ENCODE results near the gene PMP22. TPM values are rescaled to one million over a fixed set of nuclear protein-coding genes. Genes with fewer than 3 reads are reported as not detected.

The PMP22 gene
- total and polyA plus RNA-seq, 2 of the 13 experiments (the other 11 are each of a cell fraction or from before 2014, with no cell fraction given) = 5.7 to 6.2 TPM

GRCh38 chr17:15269780-15270089 lies 4.6 kb upstream of the PMP22 start:
- Histone ChIP-seq H3K4me1 (ENCODE audit: insufficient read depth, low read length) (no peaks in the 10 kb centered on the region; the same call in 1 of the 2 replicates), H3K4me2 (ENCODE audit: low read depth, low read length) (no peak overlapping the region), H3K36me3 (replicated peaks in 1 of 2; ENCODE audit: control insufficient read depth in 1 of 2, insufficient read depth in 2 of 2, low read length in 2 of 2) (no peaks in the 10 kb centered on the region), H3K79me2 (ENCODE audit: insufficient read depth, low read length) (no peaks in the 10 kb centered on the region), H4K20me1 (ENCODE audit: insufficient read depth, low read length) (no peaks in the 10 kb centered on the region), H3K4me3 (replicated peaks in 1 of 3; ENCODE audit: insufficient read depth in 1 of 3, low read depth in 2 of 3, low read length in 3 of 3) (no peak overlapping the region), H3K9ac (ENCODE audit: insufficient read depth, low read depth, low read length) (no peak overlapping the region), H3K27ac (ENCODE audit: extremely low read length, insufficient read depth, low read length) (no peak overlapping the region), H3K9me3 (ENCODE audit: low read length) (no peaks in the 10 kb centered on the region), H3K27me3 (ENCODE audit: control insufficient read depth in 1 of 2, insufficient read depth in 2 of 2, low read length in 2 of 2) (peaks cover 4 to 30% of the 10 kb centered on the region in 2 experiments; a peak in 4 of 5 replicates), H2AFZ (ENCODE audit: low read length) (no peak overlapping the region)
- BruUV-seq (replicated peaks) = no TSS peak
- ChIA-PET CTCF (ENCODE audit: low intra/inter-chr PET ratio, low total read pairs) (no interaction called here), POLR2A (no interaction called here)
- intact Hi-C loops (cut with micrococcal nuclease; ENCODE audit: unreplicated experiment) = loop anchor here (10.0 kb wide), 1 partner anchor 105 kb away; no protein-coding TSS in a partner anchor
- ATAC-seq (no peak), DNase-seq (ENCODE audit: low spot score) (no peak), FAIRE-seq (no peak)
- TF ChIP-seq SRSF4 (IDR thresholded peaks at IDR 0.05; ENCODE audit: low read depth, low read length, poor library complexity, severe bottlenecking) = no peak
- TF ChIP-seq TARDBP (CRISPR knock-in tag; IDR thresholded peaks at IDR 0.05) = no peak
- no peak for TF ChIP-seq NONO (IDR thresholded peaks at IDR 0.05)
- no peak for TF ChIP-seq NONO (CRISPR knock-in tag; conservative IDR thresholded peaks at IDR 0.05)
- no peak for TF ChIP-seq SOX13 (IDR thresholded peaks at IDR 0.05)
- no peak for TF ChIP-seq SOX13 (CRISPR knock-in tag; conservative IDR thresholded peaks at IDR 0.05 in 1 of 2, IDR thresholded peaks at IDR 0.05 in 1 of 2)
- no peak for TF ChIP-seq MED1 (CRISPR knock-in tag; IDR thresholded peaks at IDR 0.05)
- no peak for TF ChIP-seq ESRRA (CRISPR knock-in tag; IDR thresholded peaks at IDR 0.05; ENCODE audit: low read depth)
- in situ Hi-C loops (cut with HindIII; ENCODE audit: extremely low pct_ligation_motif_present, low pct_unique_long_range_greater_than_20kb) = no loop called here
- 0% methylated on average over 3 of the region's 5 CpGs for WGBS (ENCODE audit: low lambda C conversion rate)

- H4K20me1 ChIP-seq (ENCODE audit: insufficient read depth, low read length) = no peaks in the 10 kb centered on the region
- H3K4me3 ChIP-seq (replicated peaks in 1 of 3; ENCODE audit: insufficient read depth in 1 of 3, low read depth in 2 of 3, low read length in 3 of 3) = no peak overlapping the region
- H3K4me1 ChIP-seq (ENCODE audit: insufficient read depth, low read length) = no peaks in the 10 kb centered on the region; the same call in 1 of the 2 replicates
- ATAC-seq = no peak
- no peaks in the 10 kb centered on the region for H3K36me3 ChIP-seq (replicated peaks in 1 of 2; ENCODE audit: control insufficient read depth in 1 of 2, insufficient read depth in 2 of 2, low read length in 2 of 2)
- intact Hi-C loops (cut with micrococcal nuclease; ENCODE audit: unreplicated experiment) (loop anchor here (10.0 kb wide), 1 partner anchor 106 kb away; no protein-coding TSS in a partner anchor), in situ Hi-C loops (cut with HindIII; ENCODE audit: extremely low pct_ligation_motif_present, low pct_unique_long_range_greater_than_20kb) (no loop called here)
- 19% methylated on average over 6 of the region's 7 CpGs for WGBS (ENCODE audit: low lambda C conversion rate)
- H3K9me3 ChIP-seq (ENCODE audit: low read length) = no peaks in the 10 kb centered on the region
- peaks cover 6 to 35% of the 10 kb centered on the region in 2 experiments; a peak in 4 of 5 replicates for H3K27me3 ChIP-seq (ENCODE audit: control insufficient read depth in 1 of 2, insufficient read depth in 2 of 2, low read length in 2 of 2)
- ChIA-PET CTCF (ENCODE audit: low intra/inter-chr PET ratio, low total read pairs) (no interaction called here), POLR2A (no interaction called here)
- BruUV-seq (replicated peaks) = no TSS peak
- no peak overlapping the region for H3K27ac ChIP-seq (ENCODE audit: extremely low read length, insufficient read depth, low read length)
- H2AFZ ChIP-seq (ENCODE audit: low read length) = no peak overlapping the region
- FAIRE-seq = no peak
- H3K79me2 ChIP-seq (ENCODE audit: insufficient read depth, low read length) = no peaks in the 10 kb centered on the region
- DNase-seq (ENCODE audit: low spot score) = no peak
- H3K9ac ChIP-seq (ENCODE audit: insufficient read depth, low read depth, low read length) = no peak overlapping the region
- no peak overlapping the region for H3K4me2 ChIP-seq (ENCODE audit: low read depth, low read length)
- TF ChIP-seq DMTF1 (CRISPR knock-in tag; IDR thresholded peaks at IDR 0.05) = no peak
- TF ChIP-seq THAP7 (CRISPR knock-in tag; IDR thresholded peaks at IDR 0.05) = no peak
- no peak for TF ChIP-seq ZNF607 (CRISPR knock-in tag; IDR thresholded peaks at IDR 0.05; ENCODE audit: borderline replicate concordance)
- TF ChIP-seq DZIP1 (CRISPR knock-in tag; IDR thresholded peaks at IDR 0.05) = no peak
- no peak for TF ChIP-seq ZMYM4 (CRISPR knock-in tag; IDR thresholded peaks at IDR 0.05)
Measured at GRCh38 chr17:15269087-15269779, 4.1 kb upstream of the PMP22 start.

Measured in HepG2 (cell line).